Liver (tissue), 3 donors: Measurements from ENCODE around the gene VDAC1.

Source experiments
- CTCF ChIP-seq: fragments of 150-350 bp; IDR thresholded peaks from 2 replicates; pipeline ENCODE4 v1.5.1; 2017; ENCODE audit warnings: improper control_type of control experiment, low read depth, low read length; ENCODE audit not compliant: missing input control
- FOXA2 ChIP-seq: IDR thresholded peaks from 2 replicates; pipeline ENCODE4 v1.6.1; 2016; ENCODE audit warnings: antibody characterized with exemption
- SP1 ChIP-seq: IDR thresholded peaks from 2 replicates; pipeline ENCODE4 v1.6.1; 2018; ENCODE audit warnings: antibody characterized with exemption, mild to moderate bottlenecking
- donor health status: healthy.
- donor health status: healthy.

- TF ChIP-seq CTCF, result no peak
- no peak for TF ChIP-seq SP1
- TF ChIP-seq FOXA2, result no peak
These were observed 21.1 kb downstream of the VDAC1 start for GRCh38 chr5:133983674-133984073.
